ENCODE results near the gene PLEKHO1. TPM values are rescaled to one million over a fixed set of nuclear protein-coding genes. Genes with fewer than 3 reads are reported as not detected.
A peak's percentile ranks its signal among the peaks of the same experiment; 100 is the strongest.

The PLEKHO1 gene
- polyA plus RNA-seq, 1 donor from 2014 or later: 213 TPM

DNA sequence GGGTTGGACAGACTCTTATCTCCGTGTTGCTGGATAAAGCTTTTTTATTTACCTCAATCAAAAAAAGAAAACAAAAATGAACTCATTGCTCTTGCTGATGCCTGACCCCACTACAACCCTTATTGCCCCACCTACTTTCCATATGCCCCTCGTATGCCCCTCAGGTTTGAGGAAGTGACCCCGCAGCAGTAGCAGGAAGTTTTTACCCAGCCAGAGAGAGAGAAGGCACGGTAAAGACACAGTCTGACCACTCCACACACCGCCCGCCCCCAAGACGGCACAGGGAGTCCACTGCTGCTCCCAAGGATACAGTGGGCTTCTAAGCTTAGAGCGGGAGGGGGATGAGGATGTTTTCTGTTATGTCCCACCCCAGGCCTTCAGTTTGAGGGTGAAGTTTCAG, 9.8 kb downstream of the PLEKHO1 start:
- Histone ChIP-seq H3K9me2 (ENCODE audit: insufficient read depth, low read length) (no peaks in the 10 kb centered on the region), H3F3A (ENCODE audit: insufficient read depth, low read length, poor library complexity, severe bottlenecking) (peaks cover 16% of the 10 kb centered on the region), H4K20me1 (ENCODE audit: insufficient read depth) (no peaks in the 10 kb centered on the region), H2AFZ (ENCODE audit: low read depth, low read length) (no peak overlapping the region), H3K4me2 (ENCODE audit: low read length) (no peak overlapping the region), H3K27ac (ENCODE audit: low read length) (no peak overlapping the region), H3K9ac (ENCODE audit: low read length) (no peak overlapping the region), H3K36me3 (ENCODE audit: insufficient read depth, low read length) (peaks cover 18% of the 10 kb centered on the region), H3K79me2 (replicated peaks; ENCODE audit: insufficient read depth, low read length) (peaks cover 9% of the 10 kb centered on the region), H3K4me3 (ENCODE audit: low read length) (no peak overlapping the region), H3K27me3 (ENCODE audit: insufficient read depth, low read depth, low read length) (no peaks in the 10 kb centered on the region), H3K9me3 (ENCODE audit: low read length) (no peaks in the 10 kb centered on the region)
- TF ChIP-seq, protein P1, sequence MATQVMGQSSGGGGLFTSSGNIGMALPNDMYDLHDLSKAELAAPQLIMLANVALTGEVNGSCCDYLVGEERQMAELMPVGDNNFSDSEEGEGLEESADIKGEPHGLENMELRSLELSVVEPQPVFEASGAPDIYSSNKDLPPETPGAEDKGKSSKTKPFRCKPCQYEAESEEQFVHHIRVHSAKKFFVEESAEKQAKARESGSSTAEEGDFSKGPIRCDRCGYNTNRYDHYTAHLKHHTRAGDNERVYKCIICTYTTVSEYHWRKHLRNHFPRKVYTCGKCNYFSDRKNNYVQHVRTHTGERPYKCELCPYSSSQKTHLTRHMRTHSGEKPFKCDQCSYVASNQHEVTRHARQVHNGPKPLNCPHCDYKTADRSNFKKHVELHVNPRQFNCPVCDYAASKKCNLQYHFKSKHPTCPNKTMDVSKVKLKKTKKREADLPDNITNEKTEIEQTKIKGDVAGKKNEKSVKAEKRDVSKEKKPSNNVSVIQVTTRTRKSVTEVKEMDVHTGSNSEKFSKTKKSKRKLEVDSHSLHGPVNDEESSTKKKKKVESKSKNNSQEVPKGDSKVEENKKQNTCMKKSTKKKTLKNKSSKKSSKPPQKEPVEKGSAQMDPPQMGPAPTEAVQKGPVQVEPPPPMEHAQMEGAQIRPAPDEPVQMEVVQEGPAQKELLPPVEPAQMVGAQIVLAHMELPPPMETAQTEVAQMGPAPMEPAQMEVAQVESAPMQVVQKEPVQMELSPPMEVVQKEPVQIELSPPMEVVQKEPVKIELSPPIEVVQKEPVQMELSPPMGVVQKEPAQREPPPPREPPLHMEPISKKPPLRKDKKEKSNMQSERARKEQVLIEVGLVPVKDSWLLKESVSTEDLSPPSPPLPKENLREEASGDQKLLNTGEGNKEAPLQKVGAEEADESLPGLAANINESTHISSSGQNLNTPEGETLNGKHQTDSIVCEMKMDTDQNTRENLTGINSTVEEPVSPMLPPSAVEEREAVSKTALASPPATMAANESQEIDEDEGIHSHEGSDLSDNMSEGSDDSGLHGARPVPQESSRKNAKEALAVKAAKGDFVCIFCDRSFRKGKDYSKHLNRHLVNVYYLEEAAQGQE (IDR thresholded peaks at IDR 0.05; ENCODE audit: borderline replicate concordance): no peak
- no peak for TF ChIP-seq POLR2AphosphoS5 (IDR thresholded peaks at IDR 0.05)
- TF ChIP-seq MXI1 (conservative IDR thresholded peaks at IDR 0.05; ENCODE audit: poor library complexity, severe bottlenecking): no peak
- TF ChIP-seq, protein P2, sequence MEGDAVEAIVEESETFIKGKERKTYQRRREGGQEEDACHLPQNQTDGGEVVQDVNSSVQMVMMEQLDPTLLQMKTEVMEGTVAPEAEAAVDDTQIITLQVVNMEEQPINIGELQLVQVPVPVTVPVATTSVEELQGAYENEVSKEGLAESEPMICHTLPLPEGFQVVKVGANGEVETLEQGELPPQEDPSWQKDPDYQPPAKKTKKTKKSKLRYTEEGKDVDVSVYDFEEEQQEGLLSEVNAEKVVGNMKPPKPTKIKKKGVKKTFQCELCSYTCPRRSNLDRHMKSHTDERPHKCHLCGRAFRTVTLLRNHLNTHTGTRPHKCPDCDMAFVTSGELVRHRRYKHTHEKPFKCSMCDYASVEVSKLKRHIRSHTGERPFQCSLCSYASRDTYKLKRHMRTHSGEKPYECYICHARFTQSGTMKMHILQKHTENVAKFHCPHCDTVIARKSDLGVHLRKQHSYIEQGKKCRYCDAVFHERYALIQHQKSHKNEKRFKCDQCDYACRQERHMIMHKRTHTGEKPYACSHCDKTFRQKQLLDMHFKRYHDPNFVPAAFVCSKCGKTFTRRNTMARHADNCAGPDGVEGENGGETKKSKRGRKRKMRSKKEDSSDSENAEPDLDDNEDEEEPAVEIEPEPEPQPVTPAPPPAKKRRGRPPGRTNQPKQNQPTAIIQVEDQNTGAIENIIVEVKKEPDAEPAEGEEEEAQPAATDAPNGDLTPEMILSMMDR (IDR thresholded peaks at IDR 0.05; ENCODE audit: poor library complexity, severe bottlenecking): no peak
- no peak for TF ChIP-seq EP300 (conservative IDR thresholded peaks at IDR 0.05; ENCODE audit: poor library complexity, severe bottlenecking)

DNA sequence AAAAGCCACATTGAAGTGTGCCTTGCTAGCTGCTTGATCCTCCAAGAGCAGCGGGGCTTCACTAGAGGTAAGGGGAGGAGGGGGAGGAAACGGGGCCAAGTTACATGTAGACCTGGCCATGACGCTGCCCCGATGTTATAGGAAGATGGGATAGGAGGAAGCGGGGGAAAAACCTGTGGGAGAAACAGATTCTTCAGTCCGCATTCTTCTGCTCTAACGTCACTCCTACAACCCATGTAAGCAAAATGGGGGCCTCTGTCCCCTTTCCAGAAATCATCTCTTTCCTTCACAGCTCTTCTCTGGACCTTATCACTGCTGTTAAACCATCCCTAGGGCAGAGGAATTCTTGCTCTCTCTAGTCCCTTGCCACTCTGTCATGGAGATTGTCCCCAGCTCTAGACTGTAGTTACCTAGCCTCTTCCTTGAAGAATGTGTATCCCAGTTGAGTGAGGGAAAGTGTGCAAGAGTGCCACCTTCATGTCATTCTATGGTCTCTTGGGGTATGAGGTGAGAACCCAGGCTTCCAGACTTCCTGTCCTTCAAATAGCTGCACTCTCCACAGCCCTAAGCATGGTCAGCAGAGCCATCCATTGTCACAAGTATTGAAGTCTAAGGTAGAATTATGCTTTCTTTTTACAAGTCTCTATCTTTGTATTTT, 11.4 kb downstream of the PLEKHO1 start:
- Histone ChIP-seq H3K9me2 (ENCODE audit: insufficient read depth, low read length) (no peaks in the 10 kb centered on the region), H3K9ac (ENCODE audit: low read length) (no peak overlapping the region), H3K4me3 (ENCODE audit: low read length) (no peak overlapping the region), H2AFZ (ENCODE audit: low read depth, low read length) (no peak overlapping the region), H3F3A (ENCODE audit: insufficient read depth, low read length, poor library complexity, severe bottlenecking) (peaks cover 16% of the 10 kb centered on the region), H3K79me2 (replicated peaks; ENCODE audit: insufficient read depth, low read length) (no peaks in the 10 kb centered on the region), H3K27ac (ENCODE audit: low read length) (peak overlapping the region; percentile 99), H3K27me3 (ENCODE audit: insufficient read depth, low read depth, low read length) (no peaks in the 10 kb centered on the region), H3K9me3 (ENCODE audit: low read length) (no peaks in the 10 kb centered on the region), H3K4me2 (ENCODE audit: low read length) (no peak overlapping the region), H3K36me3 (ENCODE audit: insufficient read depth, low read length) (peaks cover 15% of the 10 kb centered on the region), H4K20me1 (ENCODE audit: insufficient read depth) (no peaks in the 10 kb centered on the region)
- TF ChIP-seq EP300 (conservative IDR thresholded peaks at IDR 0.05; ENCODE audit: poor library complexity, severe bottlenecking) (no peak), POLR2AphosphoS5 (IDR thresholded peaks at IDR 0.05) (peak; percentile 3)

DNA sequence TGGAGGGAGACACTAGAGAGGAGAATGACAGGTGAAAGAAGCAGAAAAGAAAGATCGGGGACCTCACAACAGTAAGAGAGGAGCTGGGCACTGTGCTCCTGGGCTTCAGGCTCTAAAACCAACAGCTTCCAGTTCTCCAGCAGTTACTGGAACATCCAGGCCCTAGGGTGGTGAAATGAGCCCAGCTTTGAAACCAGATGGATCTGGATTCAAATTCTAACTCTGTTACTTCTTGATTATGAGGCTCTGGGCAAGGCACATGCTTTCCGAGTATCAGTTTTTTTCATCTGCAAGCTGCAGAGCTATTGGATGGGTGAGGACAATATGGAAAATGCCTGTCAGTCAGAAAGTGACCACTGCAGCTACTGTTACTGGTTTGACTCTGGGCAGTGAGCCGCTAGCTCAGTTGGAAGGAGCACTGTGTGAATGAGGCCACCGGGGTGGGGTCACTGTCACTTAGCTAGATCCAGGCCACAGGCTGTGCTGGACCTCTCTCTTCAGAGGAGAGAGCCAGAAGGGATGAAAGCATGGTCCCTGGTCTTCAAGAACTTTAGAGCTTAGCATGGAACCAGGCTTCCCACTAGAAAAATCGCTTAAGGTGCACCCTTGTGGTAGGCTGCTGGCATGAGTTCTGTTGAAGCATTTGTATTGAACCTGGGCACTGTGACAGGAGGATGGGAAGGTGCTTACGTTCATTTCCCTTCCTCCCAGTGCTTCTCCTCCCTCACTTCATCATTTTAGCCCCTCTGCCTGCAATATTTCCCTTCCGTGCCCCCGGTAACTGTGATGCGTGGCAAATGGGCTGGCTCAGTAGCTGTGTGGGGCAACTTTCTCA, 12.2 kb downstream of the PLEKHO1 start:
- no peaks in the 10 kb centered on the region for H3K9me3 ChIP-seq (ENCODE audit: low read length)
- H3K27ac ChIP-seq (ENCODE audit: low read length): peak overlapping the region; percentile 99
- no peaks in the 10 kb centered on the region for H3K27me3 ChIP-seq (ENCODE audit: insufficient read depth, low read depth, low read length)
- H3K9me2 ChIP-seq (ENCODE audit: insufficient read depth, low read length): no peaks in the 10 kb centered on the region
- no peak for TF ChIP-seq EZH2 (IDR thresholded peaks at IDR 0.05; ENCODE audit: borderline replicate concordance, insufficient read depth, low read length, poor library complexity, severe bottlenecking)
- TF ChIP-seq MXI1 (conservative IDR thresholded peaks at IDR 0.05; ENCODE audit: poor library complexity, severe bottlenecking): no peak
- TF ChIP-seq SMC3 (conservative IDR thresholded peaks at IDR 0.05; ENCODE audit: poor library complexity): no peak
- TF ChIP-seq POLR2AphosphoS5 (IDR thresholded peaks at IDR 0.05): peak; percentile 4
- TF ChIP-seq, protein P2 (IDR thresholded peaks at IDR 0.05; ENCODE audit: poor library complexity, severe bottlenecking): peak; percentile 17
- no peak overlapping the region for H2AFZ ChIP-seq (ENCODE audit: low read depth, low read length)
- peaks cover 16% of the 10 kb centered on the region for H3F3A ChIP-seq (ENCODE audit: insufficient read depth, low read length, poor library complexity, severe bottlenecking)
- peak overlapping the region; percentile 89 for H3K9ac ChIP-seq (ENCODE audit: low read length)
- H4K20me1 ChIP-seq (ENCODE audit: insufficient read depth): no peaks in the 10 kb centered on the region
- H3K36me3 ChIP-seq (ENCODE audit: insufficient read depth, low read length): peaks cover 11% of the 10 kb centered on the region
- peak overlapping the region; percentile 74 for H3K4me2 ChIP-seq (ENCODE audit: low read length)
- H3K79me2 ChIP-seq (replicated peaks; ENCODE audit: insufficient read depth, low read length): no peaks in the 10 kb centered on the region
- H3K4me3 ChIP-seq (ENCODE audit: low read length): peak overlapping the region; percentile 59
